Chondrocyte (in vitro differentiated cells): ENCODE data around the gene ASCC1. TPM values are rescaled to one million over a fixed set of nuclear protein-coding genes. Genes with fewer than 3 reads are reported as not detected.

Experiments
- DNase-seq: peaks from one replicate; pipeline ENCODE4 v3.0.0; 2021; ENCODE audit warnings: mixed read lengths, low spot score
- H3K27ac Mint-ChIP-seq: one replicate; pipeline ENCODE4 v1.8.0; 2021; ENCODE audit warnings: mild to moderate bottlenecking, moderate library complexity, mixed read lengths; ENCODE audit not compliant: unreplicated experiment
- H3K27me3 Mint-ChIP-seq: 2 replicates; pipeline ENCODE4 v1.8.0; 2021; ENCODE audit warnings: low read depth, mixed read lengths
- H3K36me3 Mint-ChIP-seq: 2 replicates; pipeline ENCODE4 v1.8.0; 2021; ENCODE audit warnings: low read depth, mixed read lengths
- H3K4me1 Mint-ChIP-seq: 2 replicates; pipeline ENCODE4 v1.8.0; 2021; ENCODE audit warnings: low read depth, mild to moderate bottlenecking, mixed read lengths
- H3K4me3 Mint-ChIP-seq: one replicate; pipeline ENCODE4 v1.8.0; 2021; ENCODE audit warnings: mild to moderate bottlenecking, moderate library complexity, mixed read lengths; ENCODE audit not compliant: unreplicated experiment
- H3K9me3 Mint-ChIP-seq: 2 replicates; pipeline ENCODE4 v1.8.0; 2021; ENCODE audit warnings: low read depth, mixed read lengths
- total RNA-seq: library from RNA; stranded (reverse); gene quantifications from 3 replicates; pipeline ENCODE4 v1.2.1, GENCODE V29; 2021
- TF ChIP-seq, protein P1 (sequence below): fragments of 200-600 bp; sonication (generic); IDR thresholded peaks from 2 replicates; pipeline ENCODE4 v1.5.0; 2021; ENCODE audit warnings: antibody characterized with exemption, mild to moderate bottlenecking, moderate library complexity

ASCC1 gene
- total RNA-seq, 1 donor from 2014 or later: 36.8 TPM

DNA sequence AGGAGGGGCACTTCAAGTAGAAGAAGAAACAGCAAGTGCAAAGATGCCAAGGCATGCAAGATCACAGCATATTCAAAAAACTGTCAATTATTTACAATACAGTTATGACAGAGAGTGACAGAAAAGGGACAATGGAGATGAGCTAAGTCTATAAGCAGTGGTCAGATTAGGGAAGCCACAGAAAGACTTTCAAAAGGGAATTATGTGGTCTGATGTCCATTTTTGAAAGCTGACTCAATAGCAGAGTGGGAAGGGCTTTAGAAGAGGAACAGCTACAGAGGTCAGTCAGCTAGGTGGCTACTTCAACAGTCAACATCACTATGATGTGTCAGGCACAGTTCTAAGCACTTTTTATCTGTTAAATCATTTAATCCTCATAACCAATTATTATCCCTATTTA lies 82.6 kb downstream of the ASCC1 start:
- H3K27ac Mint-ChIP-seq: no peak overlapping the region
- H3K27me3 Mint-ChIP-seq: no peaks in the 10 kb centered on the region
- no peak for DNase-seq
- peaks cover 10% of the 10 kb centered on the region for H3K36me3 Mint-ChIP-seq
- TF ChIP-seq, protein P1, sequence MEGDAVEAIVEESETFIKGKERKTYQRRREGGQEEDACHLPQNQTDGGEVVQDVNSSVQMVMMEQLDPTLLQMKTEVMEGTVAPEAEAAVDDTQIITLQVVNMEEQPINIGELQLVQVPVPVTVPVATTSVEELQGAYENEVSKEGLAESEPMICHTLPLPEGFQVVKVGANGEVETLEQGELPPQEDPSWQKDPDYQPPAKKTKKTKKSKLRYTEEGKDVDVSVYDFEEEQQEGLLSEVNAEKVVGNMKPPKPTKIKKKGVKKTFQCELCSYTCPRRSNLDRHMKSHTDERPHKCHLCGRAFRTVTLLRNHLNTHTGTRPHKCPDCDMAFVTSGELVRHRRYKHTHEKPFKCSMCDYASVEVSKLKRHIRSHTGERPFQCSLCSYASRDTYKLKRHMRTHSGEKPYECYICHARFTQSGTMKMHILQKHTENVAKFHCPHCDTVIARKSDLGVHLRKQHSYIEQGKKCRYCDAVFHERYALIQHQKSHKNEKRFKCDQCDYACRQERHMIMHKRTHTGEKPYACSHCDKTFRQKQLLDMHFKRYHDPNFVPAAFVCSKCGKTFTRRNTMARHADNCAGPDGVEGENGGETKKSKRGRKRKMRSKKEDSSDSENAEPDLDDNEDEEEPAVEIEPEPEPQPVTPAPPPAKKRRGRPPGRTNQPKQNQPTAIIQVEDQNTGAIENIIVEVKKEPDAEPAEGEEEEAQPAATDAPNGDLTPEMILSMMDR: no peak
- H3K9me3 Mint-ChIP-seq: no peaks in the 10 kb centered on the region
- peaks cover 14% of the 10 kb centered on the region for H3K4me1 Mint-ChIP-seq
- H3K4me3 Mint-ChIP-seq: no peak overlapping the region

DNA sequence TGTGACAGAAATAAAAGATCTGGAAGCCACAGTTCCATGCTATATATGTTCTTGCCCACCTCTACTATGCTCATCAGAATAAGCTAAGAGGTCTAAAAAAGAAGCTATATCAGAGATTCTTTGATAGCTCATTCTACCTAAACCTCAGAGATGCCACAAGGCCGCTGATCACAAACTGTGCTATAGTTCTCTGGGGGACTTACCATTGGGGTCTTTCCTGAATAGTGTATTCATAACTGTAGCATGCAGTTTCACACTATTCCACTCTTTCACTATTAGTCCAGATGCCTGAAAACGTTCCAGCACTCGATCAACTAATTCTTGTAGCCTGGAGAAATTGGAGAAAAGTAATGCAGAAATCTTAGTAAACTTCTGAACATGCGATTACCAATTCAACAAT lies 83.2 kb downstream of the ASCC1 start:
- H3K36me3 Mint-ChIP-seq: peaks cover 10% of the 10 kb centered on the region
- H3K4me1 Mint-ChIP-seq: peaks cover 14% of the 10 kb centered on the region
- H3K9me3 Mint-ChIP-seq: no peaks in the 10 kb centered on the region
- H3K4me3 Mint-ChIP-seq: no peak overlapping the region
- DNase-seq: no peak
- H3K27ac Mint-ChIP-seq: no peak overlapping the region
- TF ChIP-seq, protein P1: no peak
- no peaks in the 10 kb centered on the region for H3K27me3 Mint-ChIP-seq

DNA sequence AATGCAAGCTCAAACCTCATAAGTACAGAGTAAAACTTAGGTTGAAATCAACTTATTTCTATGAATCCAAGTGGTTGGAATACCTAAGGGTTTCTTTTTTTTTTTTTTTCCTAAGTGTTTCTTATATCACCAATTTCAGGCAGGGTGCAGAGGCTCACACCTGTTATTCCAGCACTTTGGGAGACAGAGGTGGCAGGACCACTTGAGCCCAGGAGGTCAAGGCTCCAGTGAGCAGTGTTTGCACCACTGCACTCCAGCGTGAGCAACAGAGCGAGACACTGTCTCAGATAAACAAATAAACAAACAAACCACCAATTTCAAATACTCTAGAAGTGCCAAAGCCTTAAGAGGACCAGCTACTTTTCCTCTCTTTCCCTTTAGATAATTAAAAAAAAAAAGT lies 88.5 kb downstream of the ASCC1 start:
- H3K27ac Mint-ChIP-seq: no peak overlapping the region
- TF ChIP-seq, protein P1: no peak
- no peaks in the 10 kb centered on the region for H3K9me3 Mint-ChIP-seq
- no peak overlapping the region for H3K4me3 Mint-ChIP-seq
- no peaks in the 10 kb centered on the region for H3K27me3 Mint-ChIP-seq
- DNase-seq: no peak
- H3K36me3 Mint-ChIP-seq: peaks cover 1% of the 10 kb centered on the region
- peaks cover 9% of the 10 kb centered on the region for H3K4me1 Mint-ChIP-seq

DNA sequence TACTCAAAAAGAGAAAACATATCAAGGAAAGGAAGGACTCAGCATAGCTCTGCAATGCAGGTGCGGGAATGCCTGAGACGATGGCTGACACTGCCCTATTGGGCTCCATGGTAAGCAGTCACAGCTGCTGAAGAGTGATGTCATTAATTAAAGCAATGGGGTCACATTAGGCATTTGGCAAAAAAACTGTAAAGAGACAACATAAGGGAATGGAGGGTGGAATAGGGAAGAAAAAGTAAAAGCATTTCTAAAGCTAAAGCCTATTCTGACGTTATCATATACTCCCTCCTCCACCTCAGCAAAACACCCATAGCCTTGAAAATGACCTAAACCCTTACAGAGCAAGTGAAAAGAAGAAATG lies 89.2 kb downstream of the ASCC1 start:
- no peaks in the 10 kb centered on the region for H3K9me3 Mint-ChIP-seq
- H3K27ac Mint-ChIP-seq: no peak overlapping the region
- H3K4me3 Mint-ChIP-seq: no peak overlapping the region
- DNase-seq: no peak
- H3K36me3 Mint-ChIP-seq: peaks cover 1% of the 10 kb centered on the region
- H3K4me1 Mint-ChIP-seq: peaks cover 7% of the 10 kb centered on the region
- no peaks in the 10 kb centered on the region for H3K27me3 Mint-ChIP-seq
- TF ChIP-seq, protein P1: no peak

DNA sequence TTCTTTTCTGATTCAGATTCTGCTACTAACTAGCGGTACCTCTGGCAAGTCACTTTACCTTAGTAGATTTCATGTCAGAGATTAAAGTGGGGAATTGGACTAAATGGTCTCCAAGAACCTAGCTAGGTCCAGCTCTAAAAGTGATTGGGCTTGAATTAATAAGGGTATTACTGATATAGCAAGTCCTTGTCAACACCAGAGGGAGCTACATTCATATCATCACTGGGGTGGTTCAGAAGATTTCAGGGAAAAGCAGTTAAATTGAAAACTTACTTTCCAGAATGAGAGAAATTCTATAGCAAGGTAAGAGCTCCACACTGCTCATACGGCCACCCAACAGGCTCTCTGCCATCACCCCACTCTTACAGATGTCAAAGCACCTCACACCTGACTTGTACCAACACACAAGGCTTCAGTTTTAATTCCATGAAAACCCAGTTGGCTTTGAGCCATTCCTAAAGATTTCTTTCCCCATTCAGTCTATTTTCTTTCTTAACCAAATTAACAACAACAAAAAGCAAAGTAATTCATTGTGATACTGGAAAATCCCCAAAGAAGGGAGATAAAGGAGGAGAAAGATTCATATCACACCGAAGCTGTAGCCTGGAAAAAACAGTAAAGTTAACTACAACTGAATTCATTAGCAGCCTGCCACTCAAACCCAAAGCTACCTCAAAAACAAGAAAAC lies 89.7 kb downstream of the ASCC1 start:
- TF ChIP-seq, protein P1: peak; percentile 78

More for the DNA sequence above, 89.7 kb downstream of the ASCC1 start:
- H3K9me3 Mint-ChIP-seq: no peaks in the 10 kb centered on the region
- peaks cover 7% of the 10 kb centered on the region for H3K4me1 Mint-ChIP-seq
- peaks cover 1% of the 10 kb centered on the region for H3K36me3 Mint-ChIP-seq
- H3K4me3 Mint-ChIP-seq: no peak overlapping the region
- no peaks in the 10 kb centered on the region for H3K27me3 Mint-ChIP-seq
- DNase-seq: no peak
- no peak overlapping the region for H3K27ac Mint-ChIP-seq
